HG02870 (cell line): ENCODE measurements around the gene STX2.
A peak's percentile ranks its signal among the peaks of the same experiment; 100 is the strongest.
"Not testable (repeated sequence)": the region's sequence is repeated elsewhere in the genome, so short reads cannot be mapped to it uniquely, and the experiment has no call there.

ENCODE experiments used
- ATAC-seq: cut with Tn5 transposase; IDR thresholded peaks from one replicate; pipeline ENCODE4 v1.9.1; 2021; ENCODE audit warnings: mild to moderate bottlenecking, moderate library complexity; ENCODE audit not compliant: unreplicated experiment

Gene STX2

GRCh38 chr12:130803702-130804101 lies 35.3 kb downstream of the STX2 start:
- no peak for ATAC-seq

- ATAC-seq: peak; percentile 73
Observed at GRCh38 chr12:130800312-130800711, 38.7 kb downstream of the STX2 start.

GRCh38 chr12:130799051-130799450 lies 40.0 kb downstream of the STX2 start:
- no peak for ATAC-seq

- peak; percentile 60 for ATAC-seq
Observed at GRCh38 chr12:130796985-130797686, 41.9 kb downstream of the STX2 start.

DNA sequence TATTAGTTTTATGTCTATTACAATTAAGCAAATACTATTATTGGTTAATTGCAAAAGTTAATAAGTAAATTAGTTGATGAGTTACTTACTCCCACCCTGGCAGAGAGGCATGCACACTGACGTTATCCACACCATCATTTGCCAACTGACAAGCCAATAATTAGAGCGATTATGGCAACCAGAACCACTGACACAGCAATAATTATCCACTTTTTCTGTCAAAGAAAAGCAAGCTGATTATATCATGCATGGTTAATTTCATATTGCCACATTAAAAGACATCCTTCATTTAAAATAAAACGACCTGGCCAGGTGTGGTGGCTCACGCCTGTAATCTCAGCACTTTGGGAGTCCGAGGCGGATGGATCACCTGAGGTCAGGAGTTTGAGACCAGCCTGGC lies 43.1 kb downstream of the STX2 start:
- no peak for ATAC-seq

GRCh38 chr12:130793554-130793849 lies 45.5 kb downstream of the STX2 start:
- no peak for ATAC-seq

GRCh38 chr12:130792821-130793553 lies 46.1 kb downstream of the STX2 start:
- ATAC-seq: no peak

DNA sequence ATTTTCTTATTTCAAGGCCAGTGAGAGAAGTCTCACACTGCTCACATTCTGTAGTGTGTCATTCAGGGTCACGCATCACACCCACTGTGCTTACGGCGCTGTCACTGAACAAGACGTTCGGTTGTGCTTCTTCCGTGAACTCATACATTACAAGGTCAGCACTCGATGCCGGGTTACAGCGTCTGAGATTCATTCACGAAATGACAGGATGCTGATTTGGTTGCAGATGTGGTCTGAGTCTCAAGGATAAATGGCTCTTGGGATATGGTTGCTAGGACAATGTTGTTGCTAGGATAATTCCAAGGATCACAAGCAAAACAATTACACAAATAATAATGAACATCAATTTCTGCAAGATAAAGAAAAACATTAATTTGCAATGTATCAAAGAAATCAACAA lies 47.4 kb downstream of the STX2 start:
- no peak for ATAC-seq

DNA sequence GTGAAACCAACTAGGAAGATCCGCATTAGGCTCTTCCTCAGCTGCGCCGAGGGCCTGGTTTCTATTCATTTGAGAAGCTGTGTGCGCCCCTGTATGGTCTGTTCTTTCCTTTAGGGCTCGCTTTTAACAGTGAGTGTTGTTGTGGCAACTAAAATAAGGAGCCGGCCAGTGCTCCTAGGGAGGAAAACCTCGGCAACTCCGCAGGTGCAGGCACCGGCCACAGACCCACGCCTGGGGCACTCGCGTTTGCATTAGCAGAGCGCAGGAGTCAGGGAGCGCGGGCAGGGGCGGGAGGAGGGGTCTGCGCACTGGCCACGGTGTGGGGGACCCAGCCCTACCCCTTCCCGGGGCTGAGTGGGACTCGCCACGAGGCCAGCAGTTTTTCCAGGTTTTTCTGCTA lies 50.5 kb downstream of the STX2 start:
- no peak for ATAC-seq

GRCh38 chr12:130787445-130788410 lies 51.3 kb downstream of the STX2 start:
- no peak for ATAC-seq

GRCh38 chr12:130787041-130787440 lies 52.0 kb downstream of the STX2 start:
- ATAC-seq: no peak

DNA sequence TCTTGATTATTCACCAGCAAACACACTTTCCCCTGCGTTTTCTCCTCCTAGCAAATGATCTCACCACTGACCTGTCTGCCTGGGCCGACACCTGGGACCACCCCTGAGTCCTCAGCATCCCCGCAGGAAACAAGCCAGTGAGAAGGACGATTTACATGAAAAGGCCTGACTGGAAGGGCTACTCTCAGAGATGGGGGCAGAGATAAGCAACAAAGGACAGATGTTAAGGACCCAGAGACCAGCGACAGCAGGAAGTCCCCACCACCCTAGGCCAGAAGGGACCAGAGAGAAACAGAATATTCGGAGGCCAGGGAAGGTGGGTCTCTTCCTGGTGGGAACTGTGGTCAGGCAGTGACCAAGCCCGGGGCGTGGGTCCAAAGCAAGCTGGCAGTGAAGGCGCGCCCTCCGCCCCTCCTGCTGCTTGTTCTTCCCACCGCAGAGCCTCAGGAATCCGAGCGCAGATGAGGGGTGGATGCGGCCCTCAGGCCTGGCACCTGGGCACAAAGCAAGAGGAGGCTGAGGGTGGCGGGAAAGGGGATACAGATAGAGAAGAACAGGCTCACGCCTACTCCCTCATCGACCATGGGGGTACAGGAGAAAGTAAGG lies 55.8 kb downstream of the STX2 start:
- no peak for ATAC-seq

GRCh38 chr12:130782245-130782644 lies 56.8 kb downstream of the STX2 start:
- ATAC-seq: not testable (repeated sequence)

GRCh38 chr12:130780880-130781575 lies 58.0 kb downstream of the STX2 start:
- ATAC-seq: no peak

- no peak for ATAC-seq
Observed at GRCh38 chr12:130780325-130780724, 58.7 kb downstream of the STX2 start.

- no peak for ATAC-seq
Observed at GRCh38 chr12:130778776-130779175, 60.3 kb downstream of the STX2 start.

DNA sequence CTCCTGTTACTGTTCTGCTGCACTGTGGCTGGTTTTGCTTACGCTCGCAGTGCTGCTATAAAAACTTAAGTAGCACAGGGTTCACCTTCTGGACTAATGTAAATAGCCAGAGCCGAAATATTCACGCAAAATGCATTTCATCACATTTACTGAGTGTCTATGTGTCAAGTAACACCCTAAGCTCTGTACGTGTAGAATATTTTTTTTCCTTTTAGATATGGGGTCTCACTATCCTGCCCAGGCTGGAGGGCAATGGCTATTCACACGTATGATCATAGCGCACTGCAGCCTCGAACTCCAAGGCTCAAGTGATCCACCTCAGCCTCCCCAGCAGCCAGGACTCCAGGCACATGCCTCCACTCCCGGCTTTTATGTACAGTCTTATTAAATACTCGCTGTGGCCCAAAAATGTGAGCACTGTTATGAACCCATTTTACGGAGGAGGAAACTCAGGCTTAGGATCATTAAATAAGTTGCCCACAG lies 62.2 kb downstream of the STX2 start:
- ATAC-seq: no peak

- ATAC-seq: no peak
Observed at GRCh38 chr12:130775953-130776856, 62.8 kb downstream of the STX2 start.

GRCh38 chr12:130770413-130771028 lies 68.5 kb downstream of the STX2 start:
- ATAC-seq: no peak
